GM18511 (cell line): ENCODE measurements around the gene TRIM73.
"Not testable (repeated sequence)": the region's sequence is repeated elsewhere in the genome, so short reads cannot be mapped to it uniquely, and the experiment has no call there.

Experiments
- ATAC-seq: cut with Tn5 transposase; IDR thresholded peaks from one replicate; pipeline ENCODE4 v1.9.1; 2021; ENCODE audit warnings: mild to moderate bottlenecking, moderate library complexity; ENCODE audit not compliant: unreplicated experiment

The TRIM73 gene

GRCh38 chr7:75395329-75395728 is at the start of gene TRIM73:
Gene TRIM73, plus strand, starts transcription at chr7:75395629. Its CDS starts 3,305 bp downstream, at chr7:75398934.
- not testable (repeated sequence) for ATAC-seq

DNA sequence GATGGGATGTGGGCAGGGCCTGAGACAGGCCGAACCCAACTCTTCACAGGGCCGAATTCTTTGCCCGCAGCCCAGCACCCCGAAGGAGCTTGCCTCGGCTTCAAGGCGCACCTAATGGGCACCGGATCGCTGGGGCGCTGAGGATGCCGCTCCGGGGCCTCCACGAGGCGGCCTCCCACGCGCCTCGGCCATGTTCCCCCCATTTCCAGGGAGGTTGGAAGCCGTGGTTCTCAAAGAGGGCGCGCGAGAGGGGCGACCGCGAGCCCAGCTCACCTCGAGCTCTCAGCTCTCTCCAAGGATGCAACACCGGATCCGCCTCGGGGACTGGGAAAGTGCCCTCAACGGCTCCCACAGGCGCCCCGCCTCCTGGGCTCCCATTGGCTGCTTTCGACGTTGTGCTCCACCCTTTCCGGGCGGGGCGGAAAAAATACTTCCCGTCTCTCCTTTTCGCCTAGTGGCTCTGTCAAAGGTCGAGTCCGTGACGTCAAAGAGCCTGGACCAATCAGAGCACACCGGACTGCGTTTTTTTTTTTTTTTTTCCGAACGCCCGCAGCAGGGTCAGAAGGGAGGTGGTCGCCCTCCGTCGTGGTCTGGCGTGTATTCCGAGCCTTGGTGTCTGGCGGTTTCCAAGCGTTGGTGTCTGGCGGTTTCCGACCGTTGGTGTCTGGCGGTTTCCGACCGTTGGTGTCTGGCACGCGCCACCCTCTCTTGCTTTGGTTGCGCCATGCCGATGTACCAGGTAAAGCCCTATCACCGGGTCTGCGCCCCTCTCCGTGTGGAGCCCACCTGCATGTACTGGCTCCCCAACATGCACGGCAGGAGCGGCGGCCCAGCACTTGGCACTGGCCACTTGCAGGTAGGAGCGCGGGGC is 36.5 kb upstream of the TRIM73 start:
- ATAC-seq: peak; percentile 75

DNA sequence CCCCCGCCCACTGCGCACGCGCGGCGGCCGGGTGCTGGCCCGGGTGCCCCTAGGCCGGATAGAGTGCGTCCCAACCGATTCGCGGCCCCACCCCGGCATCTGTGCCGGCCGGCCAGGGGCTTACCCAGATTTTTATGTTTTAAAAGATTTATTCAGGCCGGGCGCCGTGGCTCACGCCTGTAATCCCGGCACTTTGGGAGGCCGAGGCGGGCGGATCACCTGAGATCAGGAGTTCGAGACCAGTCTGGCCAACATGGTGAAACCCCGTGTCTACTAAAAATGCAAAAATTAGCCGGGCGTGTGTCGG is 35.9 kb upstream of the TRIM73 start:
- peak; percentile 61 for ATAC-seq

DNA sequence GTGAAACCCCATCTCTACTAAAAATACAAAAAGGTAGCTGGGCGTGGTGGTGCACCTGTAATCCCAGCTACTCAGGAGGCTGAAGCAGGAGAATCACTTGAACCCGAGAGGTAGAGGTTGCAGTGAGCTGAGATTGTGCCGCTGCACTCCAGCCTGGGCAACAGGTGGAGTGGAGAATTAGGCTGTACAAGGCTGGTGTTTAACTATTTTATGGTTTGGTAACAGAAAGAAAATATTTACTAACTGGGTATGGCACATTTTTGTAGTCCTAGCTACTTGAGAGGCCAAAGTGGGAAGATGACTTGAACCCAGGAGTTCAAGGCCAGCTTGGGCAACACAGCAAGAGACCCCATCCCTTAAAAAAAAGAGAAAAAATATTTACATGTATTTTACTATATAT is 31.4 kb upstream of the TRIM73 start:
- ATAC-seq: not testable (repeated sequence)

DNA sequence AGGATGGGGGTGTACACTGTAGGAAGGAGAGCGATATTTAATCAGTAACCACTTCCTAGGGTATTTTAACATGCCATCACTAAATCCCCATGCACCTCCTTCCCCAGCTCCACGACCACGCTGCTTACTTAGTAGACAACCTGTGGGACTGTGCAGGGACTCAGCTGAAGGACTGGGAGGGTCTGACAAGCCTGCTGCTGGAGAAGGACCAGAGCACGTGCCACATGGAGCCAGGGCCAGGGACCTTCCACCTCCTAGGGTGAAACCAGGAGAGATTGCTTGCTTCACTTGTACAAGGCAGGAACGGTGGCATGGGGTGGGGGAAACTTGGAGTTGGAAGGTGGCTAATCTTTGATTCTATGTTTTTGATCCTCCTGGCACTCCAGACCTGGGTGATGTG is 28.8 kb upstream of the TRIM73 start:
- not testable (repeated sequence) for ATAC-seq

- ATAC-seq: not testable (repeated sequence)
Measured at GRCh38 chr7:75367313-75367712, 28.1 kb upstream of the TRIM73 start.

- not testable (repeated sequence) for ATAC-seq
Measured at GRCh38 chr7:75374144-75374518, 21.3 kb upstream of the TRIM73 start.

DNA sequence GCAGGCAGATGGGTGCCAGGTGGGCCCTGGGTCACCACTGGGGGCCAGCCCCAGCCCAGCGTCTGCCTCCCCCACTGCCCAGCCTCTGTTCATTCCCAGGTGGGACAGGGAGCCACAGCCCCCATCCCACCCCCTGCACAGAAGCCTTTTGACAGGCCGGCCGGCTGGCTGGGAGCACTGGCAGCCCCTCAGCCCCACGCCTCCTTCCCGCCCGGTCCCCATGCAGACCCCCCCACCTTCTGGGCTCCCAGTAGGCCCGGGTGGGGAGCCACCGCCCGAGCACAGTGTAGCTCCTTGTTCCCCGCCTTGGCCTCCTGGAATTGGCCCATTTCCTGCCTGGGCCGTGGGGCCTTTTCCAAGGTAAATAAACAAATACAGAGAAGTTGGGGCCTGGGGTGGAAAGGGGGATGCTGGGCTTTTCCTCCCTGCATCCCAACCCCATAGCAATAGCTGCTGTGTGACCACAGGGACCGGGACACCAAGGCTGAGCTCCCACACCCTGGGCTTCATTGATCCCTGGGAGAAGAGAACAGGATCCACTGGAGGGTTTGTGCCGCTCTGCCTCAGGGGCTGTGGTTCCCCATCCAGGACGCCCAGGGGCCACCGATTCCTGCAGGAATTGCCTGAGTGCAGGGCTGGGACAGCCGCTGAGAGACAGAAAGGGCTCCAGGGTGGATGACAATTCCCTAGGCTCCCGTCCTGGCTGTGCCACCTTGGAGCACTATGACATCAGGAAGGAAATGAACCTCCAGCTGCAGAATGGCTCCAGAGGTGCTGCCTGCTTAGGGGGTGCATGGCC is 20.7 kb upstream of the TRIM73 start:
- not testable (repeated sequence) for ATAC-seq

DNA sequence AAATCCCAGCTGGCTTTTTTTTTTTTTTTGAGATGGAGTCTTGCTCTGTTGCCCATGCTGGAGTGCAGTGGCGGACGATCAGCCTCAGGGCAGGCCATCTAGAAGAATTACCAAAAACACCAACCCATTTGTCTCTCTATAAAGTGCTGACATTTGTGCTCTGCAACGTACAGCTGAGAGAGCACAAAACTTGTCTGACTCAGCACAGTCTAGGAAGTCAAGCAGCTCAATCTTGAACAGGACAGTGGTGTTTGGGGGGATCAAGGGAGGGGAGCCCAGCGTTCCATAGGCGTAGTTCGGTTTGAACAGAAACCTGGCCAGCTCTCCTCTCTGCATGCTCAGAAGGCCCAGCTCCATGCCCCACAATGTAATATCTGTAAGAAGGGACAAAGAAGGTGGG is 2.2 kb upstream of the TRIM73 start:
- not testable (repeated sequence) for ATAC-seq

DNA sequence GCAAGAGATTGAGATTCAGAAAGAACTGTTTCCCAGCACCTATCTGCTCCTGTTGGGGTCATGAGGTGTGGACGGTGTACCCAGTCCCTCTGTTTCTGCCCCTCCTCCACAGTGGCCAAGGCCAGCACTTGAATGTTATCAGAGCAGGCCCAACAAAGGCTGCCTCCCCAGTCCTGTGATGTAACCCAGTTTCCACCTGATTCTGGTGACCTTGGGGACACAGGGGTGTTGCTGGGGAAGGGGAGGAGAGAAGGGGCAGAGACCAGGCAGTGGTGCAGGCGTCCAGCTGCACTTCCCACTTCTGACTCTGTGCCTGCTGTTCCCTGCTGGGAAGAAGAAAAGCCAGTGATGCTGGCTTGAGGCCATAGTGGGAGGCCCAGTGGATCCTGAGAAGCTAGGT is 2.4 kb downstream of the TRIM73 start:
- ATAC-seq: not testable (repeated sequence)

DNA sequence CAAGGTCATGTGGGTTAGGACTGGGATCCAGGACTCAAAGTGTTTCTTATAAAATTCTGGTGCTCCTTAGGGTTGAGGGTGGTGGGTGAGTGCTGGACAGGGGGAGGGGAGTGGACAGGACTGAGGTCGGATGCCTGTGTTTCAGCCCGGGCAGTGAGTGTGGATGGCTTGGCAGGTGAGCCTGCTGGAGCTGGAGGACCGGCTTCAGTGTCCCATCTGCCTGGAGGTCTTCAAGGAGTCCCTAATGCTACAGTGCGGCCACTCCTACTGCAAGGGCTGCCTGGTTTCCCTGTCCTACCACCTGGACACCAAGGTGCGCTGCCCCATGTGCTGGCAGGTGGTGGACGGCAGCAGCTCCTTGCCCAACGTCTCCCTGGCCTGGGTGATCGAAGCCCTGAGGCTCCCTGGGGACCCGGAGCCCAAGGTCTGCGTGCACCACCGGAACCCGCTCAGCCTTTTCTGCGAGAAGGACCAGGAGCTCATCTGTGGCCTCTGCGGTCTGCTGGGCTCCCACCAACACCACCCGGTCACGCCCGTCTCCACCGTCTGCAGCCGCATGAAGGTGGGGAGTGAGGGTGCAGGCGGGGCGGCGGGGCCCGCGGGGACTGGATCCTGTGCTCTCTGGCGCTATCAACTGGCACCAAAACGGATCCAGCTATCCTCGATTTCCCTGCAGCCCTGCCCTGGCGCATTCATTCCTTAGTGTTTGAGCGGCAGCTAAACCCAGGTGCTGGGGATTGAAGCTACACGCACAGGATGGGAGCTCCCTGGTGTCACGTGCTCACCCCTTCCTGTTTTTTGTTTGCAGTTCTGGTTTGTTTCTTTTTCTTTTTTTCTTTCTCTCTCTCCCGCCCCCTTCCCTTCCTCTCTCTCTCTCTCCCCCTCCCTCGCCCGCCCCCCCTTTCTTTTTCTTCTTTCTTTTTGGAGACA is 3.6 kb downstream of the TRIM73 start:
- ATAC-seq: peak; percentile 69

DNA sequence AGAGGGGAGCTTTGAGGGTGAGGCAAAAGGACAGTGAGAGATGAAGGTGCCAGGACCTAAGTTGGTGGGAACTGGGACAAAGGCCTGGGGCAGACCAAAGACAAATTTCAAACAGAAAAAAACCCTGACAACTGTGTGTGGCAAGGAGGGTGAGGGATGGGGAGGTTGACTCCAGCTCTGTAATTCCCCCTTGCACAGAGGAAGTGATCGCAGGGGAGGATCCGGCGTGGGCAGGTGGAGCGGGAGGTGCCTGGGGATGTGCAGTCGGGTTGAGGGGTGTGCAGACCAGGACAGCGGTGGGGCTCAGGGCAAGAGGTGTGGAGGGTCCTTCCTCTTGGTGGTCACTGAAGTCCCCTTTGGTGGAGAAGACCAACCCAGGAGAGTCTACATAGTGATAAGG is 5.1 kb downstream of the TRIM73 start:
- ATAC-seq: not testable (repeated sequence)

- not testable (repeated sequence) for ATAC-seq
Measured at GRCh38 chr7:75403455-75404443, 8.3 kb downstream of the TRIM73 start.

- not testable (repeated sequence) for ATAC-seq
Measured at GRCh38 chr7:75404663-75405062, 9.2 kb downstream of the TRIM73 start.

DNA sequence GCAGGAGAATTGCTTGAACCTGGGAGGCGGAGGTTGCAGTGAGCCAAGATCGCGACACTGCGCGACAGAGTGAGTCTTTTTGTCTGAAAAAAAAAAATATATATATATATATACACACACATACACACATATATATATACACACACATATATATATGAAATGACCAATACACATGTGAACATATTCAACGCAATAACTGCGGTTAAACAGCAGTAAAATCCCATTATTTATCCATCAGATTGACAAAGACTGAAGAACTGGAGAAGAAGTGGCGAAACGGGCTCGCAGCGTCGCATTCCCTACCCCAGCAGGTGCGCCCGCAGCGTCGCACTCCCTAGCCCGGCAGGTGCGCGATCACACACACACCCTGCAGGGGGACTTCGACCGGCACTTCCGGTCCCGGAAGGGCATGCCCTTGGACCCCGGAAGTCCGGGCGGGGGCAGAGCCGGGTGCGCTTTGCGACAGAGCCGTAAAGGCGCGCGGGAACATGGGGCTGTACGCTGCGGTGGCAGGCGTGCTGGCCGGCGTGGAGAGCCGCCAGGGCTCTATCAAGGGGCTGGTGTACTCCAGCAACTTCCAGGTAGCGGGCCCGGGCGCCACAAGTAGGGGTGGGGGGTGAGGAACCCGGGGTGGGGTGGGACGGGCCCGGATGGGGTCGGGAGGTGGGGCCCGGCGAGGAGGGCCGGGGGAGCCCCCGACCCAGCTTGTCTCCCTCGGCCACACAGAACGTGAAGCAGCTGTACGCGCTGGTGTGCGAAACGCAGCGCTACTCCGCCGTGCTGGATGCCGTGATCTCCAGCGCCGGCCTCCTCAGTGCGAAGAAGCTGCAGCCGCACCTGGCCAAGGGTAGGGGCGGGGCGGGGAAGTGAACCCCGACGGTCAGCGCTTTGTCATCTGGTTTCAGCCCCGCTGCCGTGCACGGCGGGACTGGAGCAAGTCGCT is 14.7 kb downstream of the TRIM73 start:
- peak; percentile 93 for ATAC-seq

GRCh38 chr7:75410823-75411173 is 15.4 kb downstream of the TRIM73 start:
- peak; percentile 19 for ATAC-seq

- not testable (repeated sequence) for ATAC-seq
Measured at GRCh38 chr7:75414204-75414603, 18.8 kb downstream of the TRIM73 start.

- not testable (repeated sequence) for ATAC-seq
Measured at GRCh38 chr7:75414708-75415427, 19.4 kb downstream of the TRIM73 start.
